Chondrocyte (in vitro differentiated cells): ENCODE measurements around the gene RBP3. TPM values are rescaled to one million over a fixed set of nuclear protein-coding genes. Genes with fewer than 3 reads are reported as not detected.

Experiments used
- DNase-seq: peaks from one replicate; pipeline ENCODE4 v3.0.0; 2021; ENCODE audit warnings: mixed read lengths, low spot score
- H3K27ac Mint-ChIP-seq: one replicate; pipeline ENCODE4 v1.8.0; 2021; ENCODE audit warnings: mild to moderate bottlenecking, moderate library complexity, mixed read lengths; ENCODE audit not compliant: unreplicated experiment
- H3K27me3 Mint-ChIP-seq: 2 replicates; pipeline ENCODE4 v1.8.0; 2021; ENCODE audit warnings: low read depth, mixed read lengths
- H3K36me3 Mint-ChIP-seq: 2 replicates; pipeline ENCODE4 v1.8.0; 2021; ENCODE audit warnings: low read depth, mixed read lengths
- H3K4me1 Mint-ChIP-seq: 2 replicates; pipeline ENCODE4 v1.8.0; 2021; ENCODE audit warnings: low read depth, mild to moderate bottlenecking, mixed read lengths
- H3K4me3 Mint-ChIP-seq: one replicate; pipeline ENCODE4 v1.8.0; 2021; ENCODE audit warnings: mild to moderate bottlenecking, moderate library complexity, mixed read lengths; ENCODE audit not compliant: unreplicated experiment
- H3K9me3 Mint-ChIP-seq: 2 replicates; pipeline ENCODE4 v1.8.0; 2021; ENCODE audit warnings: low read depth, mixed read lengths
- total RNA-seq: library from RNA; stranded (reverse); gene quantifications from 3 replicates; pipeline ENCODE4 v1.2.1, GENCODE V29; 2021
- TF ChIP-seq, protein P1 (sequence below): fragments of 200-600 bp; sonication (generic); IDR thresholded peaks from 2 replicates; pipeline ENCODE4 v1.5.0; 2021; ENCODE audit warnings: antibody characterized with exemption, mild to moderate bottlenecking, moderate library complexity

RBP3 gene
- total RNA-seq, 1 donor from 2014 or later: not detected

- H3K4me1 Mint-ChIP-seq: peaks cover 12% of the 10 kb centered on the region
- peaks cover 2% of the 10 kb centered on the region for H3K36me3 Mint-ChIP-seq
- H3K4me3 Mint-ChIP-seq: no peak overlapping the region
- TF ChIP-seq, protein P1, sequence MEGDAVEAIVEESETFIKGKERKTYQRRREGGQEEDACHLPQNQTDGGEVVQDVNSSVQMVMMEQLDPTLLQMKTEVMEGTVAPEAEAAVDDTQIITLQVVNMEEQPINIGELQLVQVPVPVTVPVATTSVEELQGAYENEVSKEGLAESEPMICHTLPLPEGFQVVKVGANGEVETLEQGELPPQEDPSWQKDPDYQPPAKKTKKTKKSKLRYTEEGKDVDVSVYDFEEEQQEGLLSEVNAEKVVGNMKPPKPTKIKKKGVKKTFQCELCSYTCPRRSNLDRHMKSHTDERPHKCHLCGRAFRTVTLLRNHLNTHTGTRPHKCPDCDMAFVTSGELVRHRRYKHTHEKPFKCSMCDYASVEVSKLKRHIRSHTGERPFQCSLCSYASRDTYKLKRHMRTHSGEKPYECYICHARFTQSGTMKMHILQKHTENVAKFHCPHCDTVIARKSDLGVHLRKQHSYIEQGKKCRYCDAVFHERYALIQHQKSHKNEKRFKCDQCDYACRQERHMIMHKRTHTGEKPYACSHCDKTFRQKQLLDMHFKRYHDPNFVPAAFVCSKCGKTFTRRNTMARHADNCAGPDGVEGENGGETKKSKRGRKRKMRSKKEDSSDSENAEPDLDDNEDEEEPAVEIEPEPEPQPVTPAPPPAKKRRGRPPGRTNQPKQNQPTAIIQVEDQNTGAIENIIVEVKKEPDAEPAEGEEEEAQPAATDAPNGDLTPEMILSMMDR: no peak
- DNase-seq: peak; percentile 62
- H3K27ac Mint-ChIP-seq: no peak overlapping the region
- H3K9me3 Mint-ChIP-seq: no peaks in the 10 kb centered on the region
- peaks cover 45% of the 10 kb centered on the region for H3K27me3 Mint-ChIP-seq
Observed at GRCh38 chr10:47303105-47303504, 45.1 kb upstream of the RBP3 start.

DNA sequence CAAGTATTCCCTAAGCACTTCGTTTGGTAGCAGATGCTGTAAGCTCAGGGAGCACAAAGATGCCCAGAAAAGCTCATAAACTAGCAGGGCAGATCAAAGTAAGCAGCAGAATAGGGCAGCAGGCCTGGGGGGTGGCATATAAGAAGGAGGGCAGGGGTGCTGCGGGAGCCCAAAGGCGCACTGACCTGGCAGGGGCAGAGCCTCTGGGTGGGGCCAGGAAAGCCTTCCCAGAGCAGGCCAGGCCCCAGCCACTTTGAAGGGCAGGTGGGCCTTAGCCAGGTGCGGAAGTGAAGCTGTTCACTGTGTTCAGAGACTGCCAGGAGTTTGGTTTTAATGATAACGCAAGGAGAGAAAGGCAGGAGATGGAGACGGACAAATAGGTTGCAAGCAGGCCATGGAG, 44.3 kb upstream of the RBP3 start:
- peaks cover 2% of the 10 kb centered on the region for H3K36me3 Mint-ChIP-seq
- no peak overlapping the region for H3K27ac Mint-ChIP-seq
- TF ChIP-seq, protein P1: no peak
- H3K9me3 Mint-ChIP-seq: no peaks in the 10 kb centered on the region
- peak; percentile 75 for DNase-seq
- H3K27me3 Mint-ChIP-seq: peaks cover 46% of the 10 kb centered on the region
- no peak overlapping the region for H3K4me3 Mint-ChIP-seq
- peaks cover 12% of the 10 kb centered on the region for H3K4me1 Mint-ChIP-seq

DNA sequence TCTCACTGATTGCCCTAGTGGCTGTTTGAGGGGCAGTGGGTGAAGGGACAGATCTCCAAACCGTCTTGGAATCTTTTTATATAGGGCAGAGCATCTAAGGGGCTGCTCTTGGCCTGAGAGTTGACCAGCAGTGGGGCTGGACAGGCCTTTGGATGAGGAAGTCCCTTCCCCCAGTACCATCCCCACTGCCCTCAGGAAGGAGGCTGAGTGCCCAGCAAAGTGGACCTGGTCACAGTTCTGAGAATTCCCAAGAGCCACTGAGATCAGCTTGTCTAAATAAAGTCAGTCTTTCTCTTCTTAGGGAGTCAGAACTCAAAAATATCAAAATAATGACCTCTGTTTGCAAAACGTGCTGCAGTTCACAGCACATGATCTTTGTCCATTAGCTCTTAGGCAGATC, 42.6 kb upstream of the RBP3 start:
- DNase-seq: no peak
- TF ChIP-seq, protein P1: no peak
- Mint-ChIP-seq H3K9me3 (no peaks in the 10 kb centered on the region), H3K4me1 (peaks cover 5% of the 10 kb centered on the region), H3K4me3 (no peak overlapping the region), H3K27ac (no peak overlapping the region), H3K27me3 (peaks cover 48% of the 10 kb centered on the region), H3K36me3 (peaks cover 2% of the 10 kb centered on the region)

DNA sequence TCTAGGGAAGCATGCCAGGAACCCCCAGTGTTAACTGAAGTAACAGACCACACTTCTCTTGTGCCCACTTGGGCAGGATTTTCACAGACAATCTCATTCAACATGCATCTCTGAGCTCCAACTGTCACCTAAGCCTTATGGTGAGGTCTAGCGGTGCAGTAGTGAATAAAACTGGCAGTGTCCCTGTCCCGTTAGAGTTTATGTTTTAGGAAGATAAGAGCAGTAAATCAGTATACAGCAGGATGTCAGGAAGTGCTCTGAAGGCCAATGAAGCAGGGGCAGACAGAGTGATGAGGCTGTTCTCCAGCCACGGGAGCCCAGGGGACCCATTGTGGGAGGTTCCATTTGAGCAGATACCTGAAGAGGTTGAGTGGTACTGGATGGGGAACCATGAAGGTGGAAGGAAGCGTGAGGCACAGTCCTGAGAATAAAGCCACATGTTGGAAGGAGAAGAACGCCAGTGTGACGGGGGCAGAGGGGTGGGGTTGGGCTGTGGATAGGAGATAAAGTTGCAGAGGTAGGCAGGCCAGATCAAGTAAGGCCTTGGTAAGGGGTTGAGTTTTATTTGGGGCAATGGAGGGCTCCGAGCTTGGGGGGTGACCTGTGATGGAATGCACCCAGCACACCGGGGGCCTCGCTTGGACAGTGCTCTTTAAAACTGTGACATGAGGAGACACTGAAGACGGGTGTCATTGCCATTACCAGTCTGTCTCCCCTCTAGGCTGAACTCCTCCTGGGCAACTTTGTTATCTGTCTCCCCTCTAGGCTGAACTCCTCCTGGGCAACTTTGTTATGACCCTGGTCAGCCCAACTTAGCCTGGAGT, 41.6 kb upstream of the RBP3 start:
- Mint-ChIP-seq H3K27ac (no peak overlapping the region), H3K27me3 (peaks cover 42% of the 10 kb centered on the region), H3K4me1 (peaks cover 1% of the 10 kb centered on the region), H3K36me3 (no peaks in the 10 kb centered on the region), H3K9me3 (no peaks in the 10 kb centered on the region), H3K4me3 (no peak overlapping the region)
- DNase-seq: no peak
- TF ChIP-seq, protein P1: no peak

- peaks cover 36% of the 10 kb centered on the region for H3K27me3 Mint-ChIP-seq
- TF ChIP-seq, protein P1: no peak
- H3K9me3 Mint-ChIP-seq: no peaks in the 10 kb centered on the region
- peaks cover 6% of the 10 kb centered on the region for H3K4me1 Mint-ChIP-seq
- H3K27ac Mint-ChIP-seq: no peak overlapping the region
- no peak overlapping the region for H3K4me3 Mint-ChIP-seq
- no peak for DNase-seq
- H3K36me3 Mint-ChIP-seq: no peaks in the 10 kb centered on the region
Observed at GRCh38 chr10:47307381-47307780, 40.8 kb upstream of the RBP3 start.
